H1 (cell line): ENCODE data around the gene LRP1. TPM values are rescaled to one million over a fixed set of nuclear protein-coding genes. Genes with fewer than 3 reads are reported as not detected.

Source experiments
- polyA plus RNA-seq, 7 experiments: library from polyadenylated mRNA; depleted of rRNA in 3 of 7; stranded (reverse) in 5 of 7; unstranded in 2 of 7; fragments of >200 nt in 5 of 7; fragments of 200-250 nt in 2 of 7; gene quantifications; 1 replicate in 5 of 7; 2 replicates in 1 of 7; 4 replicates in 1 of 7; pipeline versions ENCODE4 v1.2.1 to v1.2.3, GENCODE V29; 2011 to 2013; ENCODE audit warnings: missing spikeins in 2 of 7, mixed read lengths in 2 of 7
- total RNA-seq: library from RNA; stranded (reverse); fragmentation: NEBNext Ultra II Directional; extraction: Animal tissue kit (Norgen Biotek cat#: 25700); gene quantifications from 2 replicates; pipeline ENCODE4 v1.2.1, GENCODE V29; 2021
- TF ChIP-seq, protein P1 (sequence below): IDR thresholded peaks from 2 replicates; pipeline ENCODE4 v1.6.1; 2012; ENCODE audit warnings: inconsistent platforms
- TF ChIP-seq, protein P2 (sequence below), 3 experiments: IDR thresholded peaks; 1 replicate in 2 of 3; 2 replicates in 1 of 3; pipeline versions ENCODE4 v1.5.1 to v1.6.1; 2011; ENCODE audit warnings: low read length in 3 of 3, mild to moderate bottlenecking in 3 of 3, inconsistent platforms in 2 of 3, low read depth in 1 of 3, moderate library complexity in 1 of 3; ENCODE audit not compliant: insufficient read depth in 1 of 3; ENCODE audit errors: control extremely low read depth in 1 of 3

Gene LRP1
- total and polyA plus RNA-seq, 2 of the 8 experiments (the other 6 are each of a cell fraction or from before 2014, with no cell fraction given): 35.3 to 92.5 TPM

GRCh38 chr12:57216014-57216911, 88.0 kb downstream of the LRP1 start, which contains the start of gene NXPH4 (continued):
- TF ChIP-seq, protein P1, sequence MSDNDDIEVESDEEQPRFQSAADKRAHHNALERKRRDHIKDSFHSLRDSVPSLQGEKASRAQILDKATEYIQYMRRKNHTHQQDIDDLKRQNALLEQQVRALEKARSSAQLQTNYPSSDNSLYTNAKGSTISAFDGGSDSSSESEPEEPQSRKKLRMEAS: peak; percentile 85
- TF ChIP-seq, protein P2, sequence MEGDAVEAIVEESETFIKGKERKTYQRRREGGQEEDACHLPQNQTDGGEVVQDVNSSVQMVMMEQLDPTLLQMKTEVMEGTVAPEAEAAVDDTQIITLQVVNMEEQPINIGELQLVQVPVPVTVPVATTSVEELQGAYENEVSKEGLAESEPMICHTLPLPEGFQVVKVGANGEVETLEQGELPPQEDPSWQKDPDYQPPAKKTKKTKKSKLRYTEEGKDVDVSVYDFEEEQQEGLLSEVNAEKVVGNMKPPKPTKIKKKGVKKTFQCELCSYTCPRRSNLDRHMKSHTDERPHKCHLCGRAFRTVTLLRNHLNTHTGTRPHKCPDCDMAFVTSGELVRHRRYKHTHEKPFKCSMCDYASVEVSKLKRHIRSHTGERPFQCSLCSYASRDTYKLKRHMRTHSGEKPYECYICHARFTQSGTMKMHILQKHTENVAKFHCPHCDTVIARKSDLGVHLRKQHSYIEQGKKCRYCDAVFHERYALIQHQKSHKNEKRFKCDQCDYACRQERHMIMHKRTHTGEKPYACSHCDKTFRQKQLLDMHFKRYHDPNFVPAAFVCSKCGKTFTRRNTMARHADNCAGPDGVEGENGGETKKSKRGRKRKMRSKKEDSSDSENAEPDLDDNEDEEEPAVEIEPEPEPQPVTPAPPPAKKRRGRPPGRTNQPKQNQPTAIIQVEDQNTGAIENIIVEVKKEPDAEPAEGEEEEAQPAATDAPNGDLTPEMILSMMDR (IDR thresholded peaks at IDR 0.05; ENCODE audit: control extremely low read depth in 1 of 3, insufficient read depth in 1 of 3, low read depth in 1 of 3, low read length in 3 of 3): peak in 1 of 3 experiments; percentile 21; a peak in 1 of 4 replicates
